Measurements from ENCODE around the gene OAT. TPM values are rescaled to one million over a fixed set of nuclear protein-coding genes. Genes with fewer than 3 reads are reported as not detected.

The OAT gene
- total and polyA plus RNA-seq, 7 experiments from 2014 or later = 29.6 to 80.0 (median 44.6) TPM

DNA sequence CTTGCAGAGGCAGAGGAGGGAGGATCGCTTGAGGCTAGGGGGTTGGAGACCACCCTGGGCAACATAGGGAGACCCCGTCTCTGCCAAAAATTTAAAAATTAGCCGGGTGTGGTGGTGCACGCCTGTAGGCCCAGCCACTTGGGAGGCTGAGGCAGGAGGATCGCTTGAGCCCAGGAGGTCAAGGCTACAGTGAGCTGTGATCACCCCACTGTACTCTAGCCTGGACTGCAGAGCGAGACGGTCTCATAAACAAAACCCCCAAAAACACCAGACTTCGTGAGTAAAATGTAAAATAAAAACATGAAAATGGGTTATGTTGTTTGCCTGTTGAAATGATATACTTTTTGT, 43.6 kb upstream of the OAT start:
- Histone ChIP-seq H3K27me3 (ENCODE audit: control insufficient read depth in 2 of 2, insufficient read depth in 2 of 2, low read length in 2 of 2) (no peaks in the 10 kb centered on the region), H3K27ac (ENCODE audit: low read depth, low read length) (peak overlapping the region; percentile 76), H3K4me3 (ENCODE audit: low read length) (peak overlapping the region; percentile 76), H3K4me1 (ENCODE audit: control insufficient read depth in 2 of 2, insufficient read depth in 2 of 2, low read length in 2 of 2) (peaks cover 13 to 21% of the 10 kb centered on the region in 2 donors), H3K9me3 (ENCODE audit: control insufficient read depth in 2 of 3, low read length in 3 of 3) (no peaks in the 10 kb centered on the region), H3K36me3 (ENCODE audit: control insufficient read depth in 2 of 3, insufficient read depth in 3 of 3, low read length in 3 of 3) (no peaks in the 10 kb centered on the region)
- ChIA-PET CTCF (interaction anchor here (1.0 kb wide), 1 partner anchor 280 kb away, joined by 3 read pairs; no protein-coding TSS in a partner anchor), POLR2A (interaction anchor here (0.6 to 1.6 kb wide), 5 partner anchors 10 to 59 kb away, joined by 3 to 4 read pairs (median 3); no protein-coding TSS in a partner anchor)
- intact Hi-C loops (cut with micrococcal nuclease) = loop anchor here in 1 of 2 donors (1.0 kb wide), 2 partner anchors 282 to 468 kb away; partner anchors contain the start of gene FAM53B
- peaks cover 0 to 2% (median 0%) of the 10 kb centered on the region in 11 donors for H3K9me3 Mint-ChIP-seq
- H3K4me3 Mint-ChIP-seq = peak overlapping the region; percentile 69 to 93 (median 90)
- H3K27ac Mint-ChIP-seq = peak overlapping the region; percentile 59 to 96 (median 90)
- H3K4me1 Mint-ChIP-seq = peaks cover 25 to 35% (median 29%) of the 10 kb centered on the region in 7 donors
- H3K36me3 Mint-ChIP-seq = peaks cover 0 to 12% (median 0%) of the 10 kb centered on the region in 5 donors
- DNase-seq (no peak), ATAC-seq (no peak)
- peaks cover 0 to 13% (median 6%) of the 10 kb centered on the region in 5 donors for H3K27me3 Mint-ChIP-seq

DNA sequence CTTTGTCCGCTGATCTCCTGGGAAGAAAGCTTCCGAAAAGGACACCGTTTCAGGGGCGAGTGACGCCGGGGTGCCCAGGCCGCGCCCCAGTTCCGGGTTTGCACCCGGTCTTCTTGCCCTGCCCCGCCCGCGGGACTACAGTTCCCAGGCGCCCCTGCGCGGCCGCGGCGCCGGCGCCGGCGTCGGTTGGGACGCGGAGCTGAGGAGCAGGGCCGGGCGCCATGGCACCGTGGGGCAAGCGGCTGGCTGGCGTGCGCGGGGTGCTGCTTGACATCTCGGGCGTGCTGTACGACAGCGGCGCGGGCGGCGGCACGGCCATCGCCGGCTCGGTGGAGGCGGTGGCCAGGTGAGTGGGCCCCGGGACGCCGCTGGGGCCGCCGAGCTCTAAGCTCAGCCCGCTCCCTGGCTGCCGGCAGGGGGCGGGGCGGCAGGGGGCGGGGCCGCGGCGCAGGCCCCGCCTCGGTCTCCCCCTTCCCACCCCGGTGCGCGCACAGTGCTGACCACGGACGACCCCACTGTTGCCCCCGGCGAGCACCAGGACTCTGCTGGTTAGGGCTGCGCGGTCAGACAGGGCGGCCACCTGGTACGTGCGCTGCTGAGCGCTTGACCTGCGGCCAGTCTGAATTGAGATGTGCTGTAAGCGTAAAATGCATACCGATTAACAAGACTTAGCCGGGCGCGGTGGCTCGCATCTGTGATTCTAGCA, 43.1 kb upstream of the OAT start, which contains the start of gene LHPP:
TSS of gene LHPP (plus strand) at position 182 of the 706 bp plus-strand sequence. CDS start at position 222, 40 bp downstream.
- H3K27ac ChIP-seq (ENCODE audit: low read depth, low read length) = peak within 1 kb of the TSS; percentile 76
- ChIA-PET CTCF (interaction anchor here (1.0 kb wide), 1 partner anchor 280 kb away, joined by 3 read pairs; no protein-coding TSS in a partner anchor), POLR2A (interaction anchor here (0.6 to 1.6 kb wide), 7 partner anchors 11 to 455 kb away, joined by 3 to 7 read pairs (median 3); no protein-coding TSS in a partner anchor)
- Mint-ChIP-seq H3K27me3 (peaks cover 0 to 16% (median 10%) of the 10 kb centered on the region in 5 donors), H3K4me3 (peak within 1 kb of the TSS; percentile 69 to 96 (median 90)), H3K4me1 (peaks cover 23 to 35% (median 28%) of the 10 kb centered on the region in 7 donors), H3K27ac (peak within 1 kb of the TSS; percentile 82 to 98 (median 96)), H3K36me3 (peaks cover 0 to 12% (median 0%) of the 10 kb centered on the region in 5 donors), H3K9me3 (peaks cover 0 to 2% (median 0%) of the 10 kb centered on the region in 11 donors)
- peak within 1 kb of the TSS; percentile 76 for H3K4me3 ChIP-seq (ENCODE audit: low read length)
- intact Hi-C loops (cut with micrococcal nuclease) = loop anchor here (1.0 to 2.0 kb wide), 11 partner anchors 43 to 1453 kb away; partner anchors contain the start of genes ABRAXAS2 (in 2 of the 2), BUB3 (in 2 of the 2), FAM53B (in 2 of the 2) and OAT (in 2 of the 2)
- no peaks in the 10 kb centered on the region for H3K27me3 ChIP-seq (ENCODE audit: control insufficient read depth in 2 of 2, insufficient read depth in 2 of 2, low read length in 2 of 2)
- peaks cover 13 to 21% of the 10 kb centered on the region in 2 donors for H3K4me1 ChIP-seq (ENCODE audit: control insufficient read depth in 2 of 2, insufficient read depth in 2 of 2, low read length in 2 of 2)
- DNase-seq = peak; percentile 77 to 91 (median 87)
- no peaks in the 10 kb centered on the region for H3K36me3 ChIP-seq (ENCODE audit: control insufficient read depth in 2 of 3, insufficient read depth in 3 of 3, low read length in 3 of 3)
- no peaks in the 10 kb centered on the region for H3K9me3 ChIP-seq (ENCODE audit: control insufficient read depth in 2 of 3, low read length in 3 of 3)
- peak; percentile 98 for ATAC-seq

DNA sequence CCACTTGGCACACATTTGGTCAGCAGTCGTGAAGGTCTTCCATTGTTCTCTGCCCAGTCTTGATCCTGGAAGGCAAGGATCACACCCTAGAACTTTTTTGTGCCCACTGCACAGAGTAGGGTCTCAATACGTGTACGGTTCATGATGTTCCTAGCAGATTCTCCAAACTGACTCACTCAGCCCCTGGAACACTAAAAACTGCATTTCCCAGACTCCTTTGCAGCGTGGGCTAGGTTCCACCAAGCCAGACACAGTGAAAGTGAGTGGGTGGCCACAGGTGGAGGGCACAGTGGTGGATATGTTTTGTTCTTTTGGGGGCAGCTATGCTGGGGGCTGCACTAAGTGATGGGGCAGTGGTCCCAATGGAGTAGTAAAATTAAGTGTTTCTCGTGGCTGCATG, 41.4 kb upstream of the OAT start:
- H3K27me3 Mint-ChIP-seq = peaks cover 13 to 30% (median 27%) of the 10 kb centered on the region in 5 donors
- Histone ChIP-seq H3K27ac (ENCODE audit: low read depth, low read length) (no peak overlapping the region), H3K9me3 (ENCODE audit: control insufficient read depth in 2 of 3, low read length in 3 of 3) (no peaks in the 10 kb centered on the region), H3K4me1 (ENCODE audit: control insufficient read depth in 2 of 2, insufficient read depth in 2 of 2, low read length in 2 of 2) (peaks cover 10 to 11% of the 10 kb centered on the region in 2 donors), H3K27me3 (ENCODE audit: control insufficient read depth in 2 of 2, insufficient read depth in 2 of 2, low read length in 2 of 2) (no peaks in the 10 kb centered on the region), H3K36me3 (ENCODE audit: control insufficient read depth in 2 of 3, insufficient read depth in 3 of 3, low read length in 3 of 3) (no peaks in the 10 kb centered on the region), H3K4me3 (ENCODE audit: low read length) (no peak overlapping the region)
- DNase-seq (no peak), ATAC-seq (no peak)
- peak overlapping the region in 1 of 9 donors; percentile 74 for H3K27ac Mint-ChIP-seq
- peak overlapping the region in 1 of 10 donors; percentile 25 for H3K4me3 Mint-ChIP-seq
- H3K9me3 Mint-ChIP-seq = peaks cover 0 to 4% (median 0%) of the 10 kb centered on the region in 11 donors
- intact Hi-C loops (cut with micrococcal nuclease) = loop anchor here (2.0 kb wide), 2 partner anchors 285 to 1451 kb away; partner anchors contain the start of genes ACADSB (in 1 of the 2), FAM53B (in 1 of the 2) and IKZF5 (in 1 of the 2)
- peaks cover 15 to 23% (median 17%) of the 10 kb centered on the region in 7 donors for H3K4me1 Mint-ChIP-seq
- H3K36me3 Mint-ChIP-seq = peaks cover 0 to 10% (median 0%) of the 10 kb centered on the region in 5 donors
- CTCF ChIA-PET = no interaction called here
- POLR2A ChIA-PET = interaction anchor here (0.7 kb wide), 1 partner anchor 40 kb away, joined by 3 read pairs; no protein-coding TSS in a partner anchor

- H3K9me3 Mint-ChIP-seq = peaks cover 0 to 4% (median 0%) of the 10 kb centered on the region in 11 donors
- H3K27me3 ChIP-seq (ENCODE audit: control insufficient read depth in 2 of 2, insufficient read depth in 2 of 2, low read length in 2 of 2) = no peaks in the 10 kb centered on the region
- no peak overlapping the region for H3K4me3 ChIP-seq (ENCODE audit: low read length)
- H3K36me3 Mint-ChIP-seq = peaks cover 0 to 3% (median 0%) of the 10 kb centered on the region in 5 donors
- no peak overlapping the region for H3K27ac ChIP-seq (ENCODE audit: low read depth, low read length)
- no peaks in the 10 kb centered on the region for H3K9me3 ChIP-seq (ENCODE audit: control insufficient read depth in 2 of 3, low read length in 3 of 3)
- POLR2A ChIA-PET = no interaction called here
- DNase-seq = no peak
- H3K4me1 ChIP-seq (ENCODE audit: control insufficient read depth in 2 of 2, insufficient read depth in 2 of 2, low read length in 2 of 2) = peaks cover 4 to 10% of the 10 kb centered on the region in 2 donors
- H3K36me3 ChIP-seq (ENCODE audit: control insufficient read depth in 2 of 3, insufficient read depth in 3 of 3, low read length in 3 of 3) = no peaks in the 10 kb centered on the region
- CTCF ChIA-PET = no interaction called here
- no peak overlapping the region for H3K27ac Mint-ChIP-seq
- H3K4me3 Mint-ChIP-seq = no peak overlapping the region
- peaks cover 7 to 16% (median 9%) of the 10 kb centered on the region in 7 donors for H3K4me1 Mint-ChIP-seq
- ATAC-seq = no peak
- H3K27me3 Mint-ChIP-seq = peaks cover 21 to 37% (median 34%) of the 10 kb centered on the region in 5 donors
- intact Hi-C loops (cut with micrococcal nuclease) = no loop called here
Observed at GRCh38 chr10:124459395-124459794, 40.7 kb upstream of the OAT start.

GRCh38 chr10:124458889-124459288, 40.2 kb upstream of the OAT start:
- H3K9me3 ChIP-seq (ENCODE audit: control insufficient read depth in 2 of 3, low read length in 3 of 3) = no peaks in the 10 kb centered on the region
- no peaks in the 10 kb centered on the region for H3K36me3 ChIP-seq (ENCODE audit: control insufficient read depth in 2 of 3, insufficient read depth in 3 of 3, low read length in 3 of 3)
- ChIA-PET POLR2A (no interaction called here), CTCF (interaction anchor here (0.6 kb wide), 1 partner anchor 65 kb away, joined by 8 read pairs; no protein-coding TSS in a partner anchor)
- no peak overlapping the region for H3K4me3 Mint-ChIP-seq
- peaks cover 25 to 41% (median 37%) of the 10 kb centered on the region in 5 donors for H3K27me3 Mint-ChIP-seq
- no peak for DNase-seq
- H3K4me3 ChIP-seq (ENCODE audit: low read length) = no peak overlapping the region
- no peak overlapping the region for H3K27ac Mint-ChIP-seq
- H3K27ac ChIP-seq (ENCODE audit: low read depth, low read length) = no peak overlapping the region
- intact Hi-C loops (cut with micrococcal nuclease) = no loop called here
- peaks cover 4 to 10% of the 10 kb centered on the region in 2 donors for H3K4me1 ChIP-seq (ENCODE audit: control insufficient read depth in 2 of 2, insufficient read depth in 2 of 2, low read length in 2 of 2)
- peaks cover 0 to 5% (median 0%) of the 10 kb centered on the region in 11 donors for H3K9me3 Mint-ChIP-seq
- peaks cover 4 to 11% (median 4%) of the 10 kb centered on the region in 7 donors for H3K4me1 Mint-ChIP-seq
- no peaks in the 10 kb centered on the region for H3K27me3 ChIP-seq (ENCODE audit: control insufficient read depth in 2 of 2, insufficient read depth in 2 of 2, low read length in 2 of 2)
- no peak for ATAC-seq
- H3K36me3 Mint-ChIP-seq = peaks cover 0 to 3% (median 0%) of the 10 kb centered on the region in 5 donors

DNA sequence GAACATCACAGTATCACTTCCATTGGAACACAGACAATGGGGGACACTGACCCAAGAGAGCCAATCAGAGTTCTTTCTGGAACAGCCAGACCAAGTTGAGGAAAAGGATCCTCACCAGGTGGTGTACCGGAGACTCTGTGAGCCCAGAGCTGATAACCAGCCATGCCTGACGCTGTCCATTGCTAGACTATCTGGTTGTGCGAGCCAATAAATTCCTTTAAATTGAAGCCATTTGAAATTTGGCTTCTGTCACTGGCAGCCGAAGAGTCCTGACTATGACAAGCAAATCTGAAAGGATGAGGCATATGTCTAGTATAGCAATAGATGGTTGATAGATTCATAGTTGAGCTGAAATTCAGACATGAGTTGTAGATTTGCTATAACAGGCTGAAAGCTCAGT, 39.8 kb upstream of the OAT start:
- Mint-ChIP-seq H3K4me3 (no peak overlapping the region), H3K27ac (no peak overlapping the region), H3K4me1 (peaks cover 4 to 11% (median 4%) of the 10 kb centered on the region in 7 donors), H3K9me3 (peaks cover 0 to 5% (median 0%) of the 10 kb centered on the region in 11 donors), H3K27me3 (peaks cover 29 to 45% (median 41%) of the 10 kb centered on the region in 5 donors), H3K36me3 (peaks cover 0 to 3% (median 0%) of the 10 kb centered on the region in 5 donors)
- DNase-seq (no peak), ATAC-seq (no peak)
- Histone ChIP-seq H3K9me3 (ENCODE audit: control insufficient read depth in 2 of 3, low read length in 3 of 3) (no peaks in the 10 kb centered on the region), H3K4me3 (ENCODE audit: low read length) (no peak overlapping the region), H3K27me3 (ENCODE audit: control insufficient read depth in 2 of 2, insufficient read depth in 2 of 2, low read length in 2 of 2) (no peaks in the 10 kb centered on the region), H3K36me3 (ENCODE audit: control insufficient read depth in 2 of 3, insufficient read depth in 3 of 3, low read length in 3 of 3) (no peaks in the 10 kb centered on the region), H3K4me1 (ENCODE audit: control insufficient read depth in 2 of 2, insufficient read depth in 2 of 2, low read length in 2 of 2) (peaks cover 4 to 10% of the 10 kb centered on the region in 2 donors), H3K27ac (ENCODE audit: low read depth, low read length) (no peak overlapping the region)
- CTCF ChIA-PET = interaction anchor here (0.6 kb wide), 1 partner anchor 65 kb away, joined by 8 read pairs; no protein-coding TSS in a partner anchor
- intact Hi-C loops (cut with micrococcal nuclease) = no loop called here
- POLR2A ChIA-PET = no interaction called here

Data from naive thymus-derived CD4-positive, alpha-beta T cell (primary cell).